HepG2 (cell line): ENCODE data around the gene CCSER1. TPM values are rescaled to one million over a fixed set of nuclear protein-coding genes. Genes with fewer than 3 reads are reported as not detected.

Experiments used
- HMG20A ChIP-seq: IDR thresholded peaks from 2 replicates; pipeline ENCODE4 v1.6.1; 2016; ENCODE audit warnings: borderline replicate concordance
- MLLT10 ChIP-seq: sonication (generic); formaldehyde crosslinking; IDR thresholded peaks from 2 replicates; pipeline ENCODE4 v1.4.0; 2020; ENCODE audit warnings: missing genetic modification reagents
- SAFB2 ChIP-seq: sonication (generic); formaldehyde crosslinking; IDR thresholded peaks from 2 replicates; pipeline ENCODE4 v1.5.1; 2020; ENCODE audit warnings: missing genetic modification reagents, low read depth, mild to moderate bottlenecking, borderline replicate concordance
- SMYD3 ChIP-seq: sonication (generic); formaldehyde crosslinking; IDR thresholded peaks from 2 replicates; pipeline ENCODE4 v1.8.1; 2023; ENCODE audit warnings: mild to moderate bottlenecking, missing genetic modification reagents
- THAP11 ChIP-seq: IDR thresholded peaks from 2 replicates; pipeline ENCODE4 v1.6.1; 2016; ENCODE audit warnings: missing biosample characterization, missing genetic modification reagents
- ZNF530 ChIP-seq: sonication (generic); formaldehyde crosslinking; IDR thresholded peaks from 2 replicates; pipeline ENCODE4 v1.5.0; 2020; ENCODE audit warnings: low read depth, mild to moderate bottlenecking, missing genetic modification reagents
- polyA plus RNA-seq, 8 experiments: library from polyadenylated mRNA; depleted of rRNA in 3 of 8; stranded (reverse) in 7 of 8; unstranded in 1 of 8; fragments of >200 nt; fragmentation: Illumina TruSeq in 4 of 8; extraction: Trizol in 4 of 8; gene quantifications; 2 replicates each; pipeline versions ENCODE4 v1.2.1 to v1.2.3, GENCODE V29; 2011 to 2016; ENCODE audit warnings: low read depth in 4 of 8, missing spikeins in 1 of 8, mixed read lengths in 1 of 8; ENCODE audit not compliant: insufficient read depth in 1 of 8
- total RNA-seq, 5 experiments: library from RNA; depleted of rRNA; stranded (reverse); fragments of >200 nt; fragmentation: Illumina TruSeq; extraction: Trizol; gene quantifications; 2 replicates each; pipeline ENCODE4 v1.2.3, GENCODE V29; 2016; ENCODE audit warnings: low read depth in 1 of 5
- TF ChIP-seq, protein P1 (sequence below): sonication (generic); formaldehyde crosslinking; IDR thresholded peaks from 2 replicates; pipeline ENCODE4 v1.5.1; 2020; ENCODE audit warnings: mild to moderate bottlenecking, missing genetic modification reagents
- TF ChIP-seq, protein P2 (sequence below): sonication (generic); formaldehyde crosslinking; conservative IDR thresholded peaks from 2 replicates; pipeline ENCODE4 v1.5.0; 2020; ENCODE audit warnings: missing genetic modification reagents
- TF ChIP-seq, protein P3 (sequence below): IDR thresholded peaks from 2 replicates; pipeline ENCODE4 v1.6.1; 2012; ENCODE audit warnings: low read length, improper control_type of control experiment

Gene CCSER1
- total and polyA plus RNA-seq, 2 of the 13 experiments (the other 11 are each of a cell fraction or from before 2014, with no cell fraction given) = not detected

DNA sequence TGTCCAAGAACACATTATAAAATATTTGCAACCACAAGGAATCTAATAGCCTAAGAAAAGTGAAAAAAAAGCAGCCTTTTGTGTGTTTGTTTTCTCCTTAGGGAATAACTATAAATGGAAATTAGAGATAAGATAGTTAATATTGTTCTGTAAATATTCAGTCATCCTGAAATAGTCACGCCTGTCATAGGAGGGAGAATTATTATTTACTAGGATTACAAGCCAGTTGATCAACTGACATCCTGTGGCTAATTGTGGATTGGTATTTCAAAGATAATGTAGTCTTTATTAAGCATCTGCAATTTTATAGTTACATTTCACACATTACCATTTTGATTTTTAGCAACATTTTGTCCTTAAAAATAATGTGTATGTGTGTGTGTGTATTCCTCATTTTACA, 118.6 kb downstream of the CCSER1 start (continued):
- TF ChIP-seq, protein P1, sequence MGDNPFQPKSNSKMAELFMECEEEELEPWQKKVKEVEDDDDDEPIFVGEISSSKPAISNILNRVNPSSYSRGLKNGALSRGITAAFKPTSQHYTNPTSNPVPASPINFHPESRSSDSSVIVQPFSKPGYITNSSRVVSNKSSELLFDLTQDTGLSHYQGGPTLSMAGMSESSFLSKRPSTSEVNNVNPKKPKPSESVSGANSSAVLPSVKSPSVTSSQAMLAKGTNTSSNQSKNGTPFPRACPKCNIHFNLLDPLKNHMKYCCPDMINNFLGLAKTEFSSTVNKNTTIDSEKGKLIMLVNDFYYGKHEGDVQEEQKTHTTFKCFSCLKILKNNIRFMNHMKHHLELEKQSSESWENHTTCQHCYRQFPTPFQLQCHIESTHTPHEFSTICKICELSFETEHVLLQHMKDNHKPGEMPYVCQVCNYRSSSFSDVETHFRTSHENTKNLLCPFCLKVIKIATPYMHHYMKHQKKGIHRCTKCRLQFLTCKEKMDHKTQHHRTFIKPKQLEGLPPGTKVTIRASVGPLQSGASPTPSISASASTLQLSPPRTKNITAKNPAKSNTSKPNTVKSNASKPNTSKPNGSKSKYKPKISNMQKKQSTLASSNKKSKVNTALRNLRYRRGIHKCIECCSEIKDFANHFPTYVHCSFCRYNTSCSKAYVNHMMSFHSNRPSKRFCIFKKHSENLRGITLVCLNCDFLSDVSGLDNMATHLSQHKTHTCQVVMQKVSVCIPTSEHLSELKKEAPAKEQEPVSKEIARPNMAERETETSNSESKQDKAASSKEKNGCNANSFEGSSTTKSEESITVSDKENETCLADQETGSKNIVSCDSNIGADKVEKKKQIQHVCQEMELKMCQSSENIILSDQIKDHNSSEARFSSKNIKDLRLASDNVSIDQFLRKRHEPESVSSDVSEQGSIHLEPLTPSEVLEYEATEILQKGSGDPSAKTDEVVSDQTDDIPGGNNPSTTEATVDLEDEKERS (CRISPR knock-in tag) = no peak
- TF ChIP-seq, protein P2, sequence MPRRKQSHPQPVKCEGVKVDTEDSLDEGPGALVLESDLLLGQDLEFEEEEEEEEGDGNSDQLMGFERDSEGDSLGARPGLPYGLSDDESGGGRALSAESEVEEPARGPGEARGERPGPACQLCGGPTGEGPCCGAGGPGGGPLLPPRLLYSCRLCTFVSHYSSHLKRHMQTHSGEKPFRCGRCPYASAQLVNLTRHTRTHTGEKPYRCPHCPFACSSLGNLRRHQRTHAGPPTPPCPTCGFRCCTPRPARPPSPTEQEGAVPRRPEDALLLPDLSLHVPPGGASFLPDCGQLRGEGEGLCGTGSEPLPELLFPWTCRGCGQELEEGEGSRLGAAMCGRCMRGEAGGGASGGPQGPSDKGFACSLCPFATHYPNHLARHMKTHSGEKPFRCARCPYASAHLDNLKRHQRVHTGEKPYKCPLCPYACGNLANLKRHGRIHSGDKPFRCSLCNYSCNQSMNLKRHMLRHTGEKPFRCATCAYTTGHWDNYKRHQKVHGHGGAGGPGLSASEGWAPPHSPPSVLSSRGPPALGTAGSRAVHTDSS (CRISPR knock-in tag) = no peak
- no peak for TF ChIP-seq SMYD3 (CRISPR knock-in tag)
- no peak for TF ChIP-seq MLLT10 (CRISPR knock-in tag)
- no peak for TF ChIP-seq SAFB2 (CRISPR knock-in tag)
- TF ChIP-seq THAP11 (CRISPR knock-in tag) = no peak
- no peak for TF ChIP-seq HMG20A (CRISPR knock-in tag)
- TF ChIP-seq ZNF530 = no peak
- TF ChIP-seq, protein P3, sequence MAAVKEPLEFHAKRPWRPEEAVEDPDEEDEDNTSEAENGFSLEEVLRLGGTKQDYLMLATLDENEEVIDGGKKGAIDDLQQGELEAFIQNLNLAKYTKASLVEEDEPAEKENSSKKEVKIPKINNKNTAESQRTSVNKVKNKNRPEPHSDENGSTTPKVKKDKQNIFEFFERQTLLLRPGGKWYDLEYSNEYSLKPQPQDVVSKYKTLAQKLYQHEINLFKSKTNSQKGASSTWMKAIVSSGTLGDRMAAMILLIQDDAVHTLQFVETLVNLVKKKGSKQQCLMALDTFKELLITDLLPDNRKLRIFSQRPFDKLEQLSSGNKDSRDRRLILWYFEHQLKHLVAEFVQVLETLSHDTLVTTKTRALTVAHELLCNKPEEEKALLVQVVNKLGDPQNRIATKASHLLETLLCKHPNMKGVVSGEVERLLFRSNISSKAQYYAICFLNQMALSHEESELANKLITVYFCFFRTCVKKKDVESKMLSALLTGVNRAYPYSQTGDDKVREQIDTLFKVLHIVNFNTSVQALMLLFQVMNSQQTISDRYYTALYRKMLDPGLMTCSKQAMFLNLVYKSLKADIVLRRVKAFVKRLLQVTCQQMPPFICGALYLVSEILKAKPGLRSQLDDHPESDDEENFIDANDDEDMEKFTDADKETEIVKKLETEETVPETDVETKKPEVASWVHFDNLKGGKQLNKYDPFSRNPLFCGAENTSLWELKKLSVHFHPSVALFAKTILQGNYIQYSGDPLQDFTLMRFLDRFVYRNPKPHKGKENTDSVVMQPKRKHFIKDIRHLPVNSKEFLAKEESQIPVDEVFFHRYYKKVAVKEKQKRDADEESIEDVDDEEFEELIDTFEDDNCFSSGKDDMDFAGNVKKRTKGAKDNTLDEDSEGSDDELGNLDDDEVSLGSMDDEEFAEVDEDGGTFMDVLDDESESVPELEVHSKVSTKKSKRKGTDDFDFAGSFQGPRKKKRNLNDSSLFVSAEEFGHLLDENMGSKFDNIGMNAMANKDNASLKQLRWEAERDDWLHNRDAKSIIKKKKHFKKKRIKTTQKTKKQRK = no peak
- TF ChIP-seq, all 625 proteins: peak for 0
